Heart left ventricle (tissue), 13 donors: Measurements from ENCODE around the gene CALM3.

ENCODE experiments used
- CTCF ChIP-seq, 12 donors: fragments of 200-600 bp; sonication (generic) in 4 of 12; IDR thresholded peaks; one replicate each; pipeline versions ENCODE4 v1.5.0 to v1.8.0; 2018 to 2022; ENCODE audit warnings: antibody characterized with exemption in 12 of 12, mild to moderate bottlenecking in 5 of 12
- POLR2A ChIP-seq, 2 donors: fragments of 450-650 bp; IDR thresholded peaks; one replicate each; pipeline ENCODE4 v1.6.1; 2017; ENCODE audit warnings: antibody characterized with exemption in 2 of 2, mild to moderate bottlenecking in 2 of 2, moderate library complexity in 2 of 2
- donor health status: ischemic (EF 13 %, LVEDD 7.1; RV severe dilation, severe dysfunction).
- donor health status: DM: no; HTN: yes; CAD: no.
- donor health status: DM: no; HTN: no; CAD: no.
- donor health status: ischemic (EF 25% LVEDD 6.9; RV normal size, moderate dysfunction).
- donor health status: ischemic (EF 25% LVEDD 5.7; RV mildly dilated, moderate dysfunction).
- donor health status: ischemic (EF 35%, LVEDD 5.7; RV mildly dilated, moderate dysfunction).
- donor health status: nonischemic (EF 11% LVEDD 7.7; RV severe dilation, severe dysfunction).
- donor health status: DM: yes; HTN: yes; CAD: no.
- donor health status: PGD.
- donor health status: ischemic (EF 29% LVEDD 5.4; RV normal size, mild dysfunction).
- donor health status: nonischemic (EF 23%, LVEDD 6.1; RV moderate dilation, normal function).

- TF ChIP-seq POLR2A (IDR thresholded peaks at IDR 0.05) (no peak), CTCF (IDR thresholded peaks at IDR 0.05) (no peak)
These were observed 9.9 kb upstream of the CALM3 start for GRCh38 chr19:46591254-46591653.
